GM21825 (cell line): Measurements from ENCODE around the gene SERINC3.

Experiments used
- ATAC-seq: cut with Tn5 transposase; IDR thresholded peaks from one replicate; pipeline ENCODE4 v1.9.1; 2021; ENCODE audit warnings: mild to moderate bottlenecking, moderate library complexity; ENCODE audit not compliant: unreplicated experiment

SERINC3 gene

DNA sequence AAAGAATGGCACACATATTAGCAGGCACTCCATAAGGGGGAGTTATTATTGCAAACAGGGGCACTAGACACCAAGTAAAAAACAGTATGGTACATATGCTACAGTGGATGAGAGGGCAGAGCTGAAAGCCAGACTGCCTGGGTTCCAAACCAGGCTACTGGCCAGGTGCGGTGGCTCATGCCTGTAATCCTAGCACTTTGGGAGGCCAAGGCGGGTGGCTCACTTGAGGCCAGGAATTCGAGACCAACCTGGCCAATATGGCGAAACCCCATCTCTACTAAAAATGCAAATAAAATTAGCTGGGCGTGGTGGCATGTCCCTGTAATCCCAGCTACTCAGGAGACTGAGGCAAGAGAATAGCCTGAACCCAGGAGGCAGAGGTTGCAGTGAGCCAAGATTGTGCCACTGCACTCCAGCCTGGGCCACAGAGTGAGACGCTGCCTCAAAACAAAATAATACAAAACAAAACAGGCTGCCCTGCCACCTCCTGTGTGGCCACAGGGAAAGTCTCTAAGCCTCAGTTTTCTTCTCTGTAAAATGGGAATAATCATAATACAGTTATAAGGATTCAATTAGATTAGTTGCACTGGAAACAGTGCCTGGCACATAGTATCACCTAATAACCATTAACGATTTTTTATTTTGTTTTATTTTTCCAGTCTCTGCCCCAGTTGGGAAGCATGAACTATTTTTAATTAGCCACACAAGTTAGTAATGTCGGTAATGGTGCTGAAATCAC, 53.7 kb downstream of the SERINC3 start:
- no peak for ATAC-seq

DNA sequence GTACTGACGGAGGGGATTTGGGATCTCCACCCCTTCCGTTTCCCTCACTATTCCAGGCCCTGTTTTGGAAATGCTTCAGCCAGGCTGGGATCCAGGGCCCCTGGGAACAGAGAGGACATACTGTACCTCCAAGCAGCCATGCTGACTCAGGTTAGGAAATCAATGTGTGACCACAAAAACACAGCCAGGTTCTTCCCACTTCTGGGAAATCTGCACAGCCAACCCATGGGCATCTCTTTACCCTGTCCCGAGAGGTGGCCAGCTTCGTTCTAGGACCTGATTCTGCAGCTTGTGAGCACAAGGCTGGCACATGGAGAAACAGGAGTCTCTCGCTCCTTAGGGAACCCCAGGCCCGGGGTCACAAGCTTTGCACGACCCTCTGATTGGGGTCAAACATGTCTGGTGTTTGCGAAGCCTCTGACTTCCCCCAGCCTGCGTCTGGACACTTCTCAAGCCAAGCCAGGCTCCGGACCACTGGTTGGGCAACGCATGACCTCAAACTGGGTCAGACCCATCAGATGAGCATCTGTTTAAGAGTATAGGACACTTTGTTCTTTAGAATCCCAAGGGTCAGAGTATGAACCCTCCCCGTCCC, 54.5 kb downstream of the SERINC3 start:
- no peak for ATAC-seq

DNA sequence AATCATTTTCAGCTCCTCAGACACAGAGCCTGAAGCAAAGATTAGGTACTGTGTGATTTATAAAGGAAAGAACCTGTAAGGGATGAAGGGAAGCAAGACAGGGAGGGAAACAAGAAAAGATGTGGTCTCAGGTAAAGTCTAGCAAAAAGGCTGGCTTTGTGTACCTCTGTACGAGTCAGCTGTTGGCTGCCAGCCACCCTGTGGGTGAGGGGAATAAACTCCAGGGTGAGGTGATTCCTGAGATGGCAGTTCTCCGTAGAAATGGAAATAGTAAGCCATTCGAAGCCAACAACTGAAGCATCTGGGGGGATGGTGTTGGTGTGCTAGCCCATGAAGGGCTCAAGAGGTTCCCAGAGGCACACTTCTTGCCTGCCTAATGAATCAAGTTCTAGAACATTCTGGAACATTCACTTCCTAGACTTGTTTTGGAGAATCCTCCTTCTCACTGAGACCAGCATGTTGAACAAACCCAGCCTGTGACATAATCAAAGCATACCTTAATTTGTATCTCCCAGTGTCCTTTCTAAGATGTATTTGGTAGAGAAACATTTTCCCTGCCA, 56.8 kb downstream of the SERINC3 start:
- no peak for ATAC-seq

DNA sequence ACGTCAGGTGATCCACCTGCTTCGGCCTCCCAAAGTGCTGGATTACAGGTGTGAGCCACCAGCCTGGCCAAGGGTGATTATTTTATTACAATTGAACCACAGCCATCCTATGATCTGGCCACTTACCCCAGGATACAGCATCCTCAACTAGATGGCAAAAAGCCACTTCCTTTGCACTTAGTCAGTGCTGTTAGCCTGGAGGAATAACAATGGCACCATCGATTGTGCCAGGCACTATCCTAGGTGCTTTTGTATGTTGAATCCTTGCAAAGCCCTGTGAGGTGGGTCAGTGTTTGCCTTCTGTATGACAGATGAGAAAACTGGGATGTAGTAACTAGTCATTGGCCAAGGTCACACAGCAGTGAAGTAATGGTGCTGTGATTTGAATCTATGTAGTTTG, 57.4 kb downstream of the SERINC3 start:
- ATAC-seq: no peak

DNA sequence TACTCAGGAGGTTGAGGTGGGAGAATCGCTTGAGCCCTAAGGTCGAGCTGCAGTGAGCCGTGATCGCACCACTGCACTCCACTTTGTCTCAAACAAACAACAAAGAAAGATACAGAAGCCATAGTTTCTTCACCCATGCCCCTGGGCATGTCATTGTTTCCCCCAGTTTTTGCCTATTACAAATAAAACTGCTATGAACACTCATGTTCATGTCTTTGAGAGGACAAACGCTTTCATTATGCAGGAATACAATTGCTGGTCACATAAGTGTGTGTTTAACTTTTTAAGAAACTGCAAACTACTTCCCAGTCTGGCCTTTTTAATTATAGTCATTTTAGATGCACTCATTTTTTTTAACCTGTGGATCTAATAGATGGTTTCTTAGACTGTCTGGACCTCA, 58.4 kb downstream of the SERINC3 start:
- no peak for ATAC-seq

DNA sequence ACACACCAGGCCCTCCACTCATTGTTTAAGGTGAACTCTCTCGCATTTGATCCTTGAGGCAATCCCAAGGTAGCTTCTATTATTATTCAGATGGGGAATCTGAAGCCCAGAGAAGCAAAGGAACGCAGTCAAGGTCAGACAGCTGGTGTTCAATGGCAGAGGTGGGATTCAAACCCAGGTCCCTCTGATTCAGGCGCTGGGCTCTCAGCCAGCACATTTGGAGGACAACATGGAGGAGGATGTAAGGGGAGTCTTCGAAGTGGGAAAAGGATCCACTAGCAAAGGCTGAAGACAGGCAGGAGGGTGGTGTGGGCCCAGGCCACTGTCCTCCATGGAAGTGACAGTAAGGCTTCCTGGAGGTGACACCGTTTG, 60.1 kb downstream of the SERINC3 start:
- no peak for ATAC-seq

DNA sequence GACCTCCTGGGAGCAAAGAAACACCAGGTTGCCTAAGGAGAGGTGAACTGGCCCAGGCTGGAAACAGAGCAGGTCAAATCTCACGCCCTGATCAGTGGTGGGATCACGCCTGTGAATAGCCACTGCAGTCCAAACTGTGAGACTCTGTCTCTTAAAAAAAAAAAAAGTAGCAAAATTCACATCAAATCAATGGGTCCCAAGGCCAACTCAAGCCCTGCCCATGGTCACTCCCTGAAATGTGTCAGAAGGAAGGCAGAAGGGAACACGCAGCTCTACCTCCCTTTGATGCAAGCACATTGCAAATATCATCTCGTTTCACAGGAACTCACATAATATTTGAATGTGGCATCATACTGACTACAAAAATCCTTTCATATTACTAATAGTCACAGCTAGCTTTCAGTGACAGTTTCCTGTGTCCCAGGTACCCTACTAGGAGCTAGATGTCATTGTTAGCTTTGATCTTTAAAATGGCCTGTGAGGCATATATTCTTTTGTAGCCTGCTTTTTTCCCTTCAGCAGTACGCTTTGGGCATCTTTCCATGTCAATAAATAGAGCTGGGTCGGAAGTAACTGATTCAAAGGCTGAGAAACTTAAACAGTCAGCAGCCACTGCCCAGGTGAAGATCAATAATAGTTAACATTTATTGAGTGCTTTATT, 60.6 kb downstream of the SERINC3 start:
- ATAC-seq: no peak

DNA sequence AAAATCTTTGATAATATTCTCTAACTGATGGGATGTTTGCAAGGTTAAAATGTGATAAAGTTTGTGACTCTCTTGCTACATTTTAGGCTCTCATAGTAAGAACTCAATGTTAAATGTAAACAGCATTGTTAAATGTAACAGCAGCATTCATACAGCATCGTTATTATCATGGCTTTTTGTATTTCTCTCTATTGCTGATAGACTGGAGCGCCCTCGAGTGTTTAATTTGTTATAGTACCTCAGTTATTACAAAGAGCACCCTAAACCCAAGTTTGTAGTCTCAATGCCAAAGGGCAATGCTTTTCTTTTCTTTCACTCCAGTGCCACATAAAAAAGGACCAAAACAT, 61.1 kb downstream of the SERINC3 start:
- ATAC-seq: no peak

DNA sequence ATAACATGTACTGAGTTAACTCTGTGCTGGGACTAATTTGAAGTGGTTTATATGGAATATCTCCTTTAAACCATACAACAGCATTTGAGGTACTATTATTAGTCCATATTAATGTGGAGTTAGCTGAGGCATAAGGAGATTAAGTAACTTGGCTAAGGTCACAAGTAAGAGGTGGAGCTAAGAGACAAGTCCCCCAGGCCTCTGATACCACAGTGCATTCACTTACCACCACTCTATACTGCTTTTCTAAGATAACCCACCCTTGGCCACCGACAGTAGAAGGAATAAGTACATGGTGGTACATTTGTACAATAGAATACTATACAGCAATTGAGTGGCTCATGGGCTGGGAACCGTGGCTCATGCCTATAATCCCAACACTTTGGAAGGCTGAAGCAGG, 62.6 kb downstream of the SERINC3 start:
- ATAC-seq: no peak

DNA sequence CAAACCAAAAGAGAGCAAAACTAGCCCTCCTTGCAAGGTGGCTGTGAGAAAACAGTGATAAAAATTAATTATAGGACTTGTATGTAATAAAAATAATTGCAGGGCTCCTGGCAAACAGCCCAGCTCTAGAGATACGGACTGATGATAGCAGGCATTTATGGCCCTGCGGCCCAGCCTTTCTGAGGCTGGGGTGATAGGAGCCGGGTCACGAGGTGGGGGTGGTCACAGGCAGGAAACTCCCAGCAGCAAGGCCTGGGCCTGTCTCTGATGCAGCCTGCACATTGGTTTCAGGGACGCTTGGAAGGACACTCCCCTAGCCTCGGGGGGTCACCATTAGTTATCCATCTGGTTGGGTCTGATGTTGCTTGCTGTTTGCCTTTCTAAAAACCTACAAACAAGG, 64.9 kb downstream of the SERINC3 start:
- no peak for ATAC-seq

DNA sequence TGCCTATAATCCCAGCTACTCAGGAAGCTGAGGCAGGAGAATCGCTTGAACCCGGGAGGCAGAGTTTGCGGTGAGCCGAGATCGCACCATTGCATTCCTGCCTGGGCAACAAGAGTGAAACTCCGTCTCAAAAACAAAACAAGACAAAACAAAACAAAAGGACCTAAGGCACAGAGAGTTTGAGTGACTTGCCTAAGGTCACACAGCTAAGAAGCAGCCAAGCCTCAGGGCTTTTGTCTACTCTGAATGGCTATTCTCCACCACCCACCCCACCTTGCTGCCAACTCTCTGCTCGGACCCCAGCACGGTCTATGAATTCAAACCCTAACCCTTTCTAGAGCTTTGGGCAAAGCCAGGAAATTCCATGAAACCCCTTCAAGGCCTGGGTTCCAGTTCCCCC, 65.3 kb downstream of the SERINC3 start:
- ATAC-seq: no peak

DNA sequence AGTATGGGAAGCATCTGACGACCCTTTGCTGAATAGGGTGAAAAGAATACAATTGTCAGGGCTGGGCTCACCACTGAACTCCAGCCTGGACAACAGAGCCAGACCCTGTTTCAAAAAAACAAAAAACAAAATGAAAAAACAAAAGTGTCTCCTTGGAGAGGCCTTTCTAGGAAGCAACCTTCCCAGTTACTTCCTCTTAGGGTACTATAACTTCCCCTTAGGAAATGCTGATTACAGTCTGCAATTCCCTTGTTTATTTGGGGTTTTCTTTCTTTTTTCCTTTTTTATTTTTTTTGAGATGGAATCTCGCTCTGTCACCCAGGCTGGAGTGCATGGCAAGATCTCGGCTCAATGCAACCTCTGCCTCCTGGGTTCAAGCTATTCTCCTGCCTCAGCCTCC, 66.7 kb downstream of the SERINC3 start:
- ATAC-seq: no peak

DNA sequence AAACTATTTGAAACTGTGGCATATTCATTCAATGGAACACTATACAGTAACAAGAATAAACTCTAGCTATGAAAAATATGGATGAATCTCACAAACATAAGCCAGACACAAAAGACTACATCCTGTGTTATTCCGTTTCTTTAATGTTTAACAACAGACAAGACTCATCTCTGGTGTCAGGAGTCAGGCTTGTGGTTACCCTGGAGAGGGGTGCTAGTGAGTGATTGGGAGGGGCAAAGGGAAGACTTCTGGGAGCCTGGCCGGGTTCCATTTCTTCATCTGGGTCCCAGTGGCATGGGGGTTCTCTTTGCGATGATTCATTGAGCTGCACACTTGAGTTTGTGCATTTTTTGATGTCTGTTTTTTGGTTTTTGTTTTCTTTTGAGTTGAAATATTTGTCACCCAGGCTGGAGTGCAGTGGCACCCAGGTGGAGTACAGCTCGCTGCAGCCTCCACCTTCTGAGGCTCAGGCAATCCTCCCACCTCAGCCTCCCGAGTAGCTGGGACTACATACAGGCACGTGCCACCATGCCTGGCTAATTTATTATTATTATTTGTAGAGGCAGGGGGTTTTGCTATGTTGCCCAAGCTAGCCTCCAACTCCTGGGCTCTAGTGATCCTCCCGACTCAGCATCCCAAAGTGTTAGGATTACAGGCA, 67.4 kb downstream of the SERINC3 start:
- ATAC-seq: no peak

DNA sequence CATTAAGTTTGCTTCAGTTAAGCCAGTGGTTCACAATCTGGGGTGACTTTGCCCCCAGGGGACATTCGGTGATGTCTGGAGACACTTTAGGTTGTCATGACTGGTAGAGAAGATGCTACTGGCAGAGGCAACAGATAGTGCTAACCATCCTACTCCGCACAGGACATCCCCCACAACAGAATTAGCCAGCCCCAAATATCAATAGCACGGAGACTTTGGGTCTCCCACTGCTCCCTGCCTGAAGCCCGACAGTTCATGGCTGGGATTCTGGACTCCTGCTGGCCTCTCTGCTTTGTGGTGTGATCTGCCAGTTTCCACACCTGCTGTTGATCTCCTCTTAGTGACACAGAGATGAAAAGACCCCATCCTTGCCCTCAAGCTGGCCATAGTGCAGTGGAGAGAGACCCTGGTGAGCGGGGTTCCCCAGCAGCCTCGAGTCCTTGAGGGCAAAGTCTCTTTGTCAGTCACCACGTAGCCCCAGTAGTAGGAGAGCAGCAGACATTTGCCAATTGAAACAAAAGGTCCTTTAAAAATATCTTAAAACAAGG, 70.9 kb downstream of the SERINC3 start:
- no peak for ATAC-seq

DNA sequence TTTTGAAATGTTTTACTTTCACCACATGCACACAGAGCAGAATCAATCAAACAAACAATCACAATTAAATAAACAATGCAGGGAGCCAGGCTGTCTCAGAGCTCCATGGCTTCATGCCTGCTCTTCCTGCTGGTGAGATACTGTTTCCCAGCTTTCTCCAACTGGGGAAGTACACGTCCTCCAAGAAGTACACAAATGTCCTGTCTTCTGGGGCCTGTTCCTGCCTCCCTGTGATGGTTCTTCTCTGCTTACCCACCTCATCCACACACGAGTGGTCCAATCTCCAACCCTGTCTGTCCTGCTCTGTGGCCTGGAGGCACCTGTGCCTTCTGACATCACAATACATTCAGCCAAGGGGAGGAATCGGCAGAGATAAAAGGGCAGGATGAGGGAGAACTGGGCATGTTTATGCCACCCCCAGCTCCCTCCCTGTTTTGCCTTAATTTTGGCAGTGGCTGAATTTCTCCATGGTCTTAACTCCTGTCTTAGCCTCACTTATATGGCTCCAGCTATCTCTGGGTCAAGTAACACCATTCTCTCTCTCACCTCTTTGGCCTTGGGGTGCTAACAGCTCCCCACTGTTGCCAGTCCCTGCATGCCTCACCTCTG, 71.5 kb downstream of the SERINC3 start:
- no peak for ATAC-seq

DNA sequence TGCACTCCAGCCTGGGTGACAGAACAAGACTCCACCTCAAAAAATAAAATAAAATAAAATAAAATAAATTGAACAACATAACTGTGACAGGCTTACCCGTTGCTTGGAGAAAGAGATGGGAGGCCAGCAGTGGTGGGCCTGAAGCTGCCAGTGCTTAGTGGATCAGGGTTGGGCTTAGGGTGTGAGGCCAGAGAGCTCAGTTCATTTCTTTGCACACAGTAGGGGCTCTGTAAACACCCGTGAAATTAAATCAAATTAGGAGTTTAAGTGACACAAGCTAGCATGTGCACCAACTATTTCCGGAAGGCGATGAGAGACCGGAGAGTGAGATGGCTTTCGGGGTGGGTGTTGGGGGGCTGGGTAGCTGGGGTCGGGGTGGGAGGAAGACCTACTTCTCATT, 72.0 kb downstream of the SERINC3 start:
- no peak for ATAC-seq

DNA sequence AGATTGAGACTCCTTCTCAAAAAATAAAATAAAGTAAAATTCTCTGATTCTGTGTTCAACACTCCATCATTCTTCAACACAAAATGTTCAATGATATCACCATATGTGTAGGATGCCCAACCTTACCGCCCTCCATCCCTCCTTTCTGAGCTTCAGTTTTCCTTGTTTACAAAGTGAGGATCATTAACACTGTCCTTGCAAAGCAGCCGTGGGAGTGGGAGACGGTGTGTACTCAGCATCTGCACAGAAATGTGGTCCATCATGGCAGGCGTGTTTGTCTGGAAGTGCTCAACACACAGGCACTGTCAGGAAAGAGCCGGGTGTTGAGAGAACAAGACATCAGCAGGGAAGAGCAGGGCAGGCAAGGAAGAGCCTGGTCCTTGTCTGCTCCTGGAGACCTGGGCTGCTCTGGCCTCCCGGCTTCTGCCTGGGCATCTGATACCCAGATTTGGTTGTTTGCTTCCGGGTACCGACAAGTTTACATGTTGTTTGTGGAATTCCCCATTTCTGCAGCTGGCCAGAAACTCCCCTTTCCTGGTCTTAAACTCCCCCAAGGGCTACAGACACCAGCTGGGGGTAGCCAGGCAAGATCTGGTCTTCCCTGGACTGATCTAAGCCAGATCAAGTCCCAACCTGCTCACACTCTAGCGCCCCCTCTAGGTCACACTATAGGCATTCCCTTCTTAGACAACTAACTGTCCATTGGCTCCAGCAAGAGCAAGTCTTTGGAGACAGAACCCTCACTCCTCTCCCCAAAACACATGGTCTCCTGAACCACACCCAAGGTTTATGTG, 72.9 kb downstream of the SERINC3 start:
- no peak for ATAC-seq

DNA sequence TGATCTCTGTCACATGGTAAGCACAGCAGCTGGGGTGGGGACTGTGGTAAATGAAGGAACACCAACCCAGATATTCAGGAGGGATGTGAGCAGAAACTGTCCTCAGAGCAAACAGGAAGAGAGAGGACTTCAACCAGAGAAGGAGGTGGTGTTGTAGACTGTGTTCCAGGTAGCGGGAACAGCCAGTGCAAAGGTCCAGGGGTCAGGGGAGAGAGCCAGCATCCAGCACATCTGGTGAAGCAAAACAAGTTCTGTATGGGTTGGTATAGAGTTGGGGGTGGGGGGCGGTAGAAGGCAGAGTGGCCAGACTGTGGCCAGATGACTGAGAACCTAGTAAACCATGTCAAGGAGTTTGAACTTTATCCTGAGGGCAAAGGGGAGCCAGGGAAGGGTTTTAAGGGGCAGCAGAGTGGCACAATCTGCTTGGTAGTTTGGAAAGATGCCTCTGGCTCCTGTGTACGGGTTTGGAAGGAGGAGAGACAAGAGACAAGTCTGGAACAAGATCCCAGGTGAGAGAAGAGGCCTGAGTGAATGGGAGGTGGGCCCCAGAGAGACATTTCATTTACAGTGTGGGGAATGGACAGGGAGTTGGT, 73.9 kb downstream of the SERINC3 start:
- no peak for ATAC-seq
